Measurements from ENCODE around the gene CCDC40. TPM values are rescaled to one million over a fixed set of nuclear protein-coding genes. Genes with fewer than 3 reads are reported as not detected.

The CCDC40 gene
- total and polyA plus RNA-seq, 9 of the 15 experiments (the other 6 are each of a cell fraction or from before 2014, with no cell fraction given), result 0.07 to 0.33 TPM; not detected in 7

DNA sequence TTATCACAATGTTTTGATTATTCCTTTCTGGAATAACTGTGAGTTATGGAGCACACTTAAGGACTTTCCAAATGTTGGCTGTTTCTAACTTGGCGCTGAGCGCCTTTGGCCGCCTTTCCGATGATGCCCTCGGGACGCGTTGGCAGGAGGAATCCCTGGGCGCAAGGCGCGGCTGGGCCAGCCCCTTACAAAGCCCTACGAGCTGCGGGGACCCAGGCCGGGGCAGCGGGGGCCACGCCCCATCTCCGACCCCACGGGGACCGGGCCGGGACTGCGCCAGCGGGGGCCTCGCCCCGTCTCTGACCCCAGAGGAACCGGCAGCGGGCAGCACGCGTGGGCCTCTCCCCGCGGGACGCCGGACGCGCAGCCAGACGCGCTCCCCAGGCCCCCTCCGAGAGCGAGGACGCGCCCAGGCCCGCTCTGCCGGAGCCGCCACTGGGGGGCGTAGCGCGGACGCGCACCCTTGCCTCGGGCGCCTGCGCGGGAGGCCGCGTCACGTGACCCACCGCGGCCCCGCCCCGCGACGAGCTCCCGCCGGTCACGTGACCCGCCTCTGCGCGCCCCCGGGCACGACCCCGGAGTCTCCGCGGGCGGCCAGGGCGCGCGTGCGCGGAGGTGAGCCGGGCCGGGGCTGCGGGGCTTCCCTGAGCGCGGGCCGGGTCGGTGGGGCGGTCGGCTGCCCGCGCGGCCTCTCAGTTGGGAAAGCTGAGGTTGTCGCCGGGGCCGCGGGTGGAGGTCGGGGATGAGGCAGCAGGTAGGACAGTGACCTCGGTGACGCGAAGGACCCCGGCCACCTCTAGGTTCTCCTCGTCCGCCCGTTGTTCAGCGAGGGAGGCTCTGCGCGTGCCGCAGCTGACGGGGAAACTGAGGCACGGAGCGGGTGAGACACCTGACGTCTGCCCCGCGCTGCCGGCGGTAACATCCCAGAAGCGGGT lies 64.8 kb downstream of the CCDC40 start, which contains the start of gene GAA (continued):
- TF ChIP-seq TCF7 (IDR thresholded peaks at IDR 0.05; ENCODE audit: borderline replicate concordance) (no peak), E2F6 (IDR thresholded peaks at IDR 0.05; ENCODE audit: borderline replicate concordance in 1 of 2, extremely low read depth in 1 of 2, insufficient read depth in 1 of 2, insufficient read length in 1 of 2, low read depth in 1 of 2, low read length in 1 of 2, poor library complexity in 1 of 2, severe bottlenecking in 1 of 2) (peak; percentile 69 to 91), ZNF280B (CRISPR knock-in tag; IDR thresholded peaks at IDR 0.05) (0 out of 2 replicates have a peak, but pooled peaks have one; percentile 8), ZNF282 (CRISPR knock-in tag; IDR thresholded peaks at IDR 0.05) (no peak), STAT5B (CRISPR knock-in tag; IDR thresholded peaks at IDR 0.05) (no peak), FOXM1 (IDR thresholded peaks at IDR 0.05; ENCODE audit: low read depth) (no peak), FOXM1 (CRISPR knock-in tag; IDR thresholded peaks at IDR 0.05; ENCODE audit: low read depth) (peak; percentile 58; the same call in 1 of the 2 replicates), KAT7 (CRISPR knock-in tag; IDR thresholded peaks at IDR 0.05; ENCODE audit: borderline replicate concordance) (no peak), MAX (CRISPR knock-in tag; IDR thresholded peaks at IDR 0.05) (no peak; the same call in 1 of the 2 replicates), KAT8 (IDR thresholded peaks at IDR 0.05; ENCODE audit: low read depth) (no peak), XRCC5 (IDR thresholded peaks at IDR 0.05; ENCODE audit: low read depth, low read length) (no peak), SETDB1 (IDR thresholded peaks at IDR 0.05; ENCODE audit: low read length) (no peak), DLX4 (CRISPR knock-in tag; IDR thresholded peaks at IDR 0.05) (no peak), ZNF780A (CRISPR knock-in tag; IDR thresholded peaks at IDR 0.05) (no peak), PATZ1 (CRISPR knock-in tag; IDR thresholded peaks at IDR 0.05; ENCODE audit: borderline replicate concordance) (no peak)
- TF ChIP-seq, protein P1, sequence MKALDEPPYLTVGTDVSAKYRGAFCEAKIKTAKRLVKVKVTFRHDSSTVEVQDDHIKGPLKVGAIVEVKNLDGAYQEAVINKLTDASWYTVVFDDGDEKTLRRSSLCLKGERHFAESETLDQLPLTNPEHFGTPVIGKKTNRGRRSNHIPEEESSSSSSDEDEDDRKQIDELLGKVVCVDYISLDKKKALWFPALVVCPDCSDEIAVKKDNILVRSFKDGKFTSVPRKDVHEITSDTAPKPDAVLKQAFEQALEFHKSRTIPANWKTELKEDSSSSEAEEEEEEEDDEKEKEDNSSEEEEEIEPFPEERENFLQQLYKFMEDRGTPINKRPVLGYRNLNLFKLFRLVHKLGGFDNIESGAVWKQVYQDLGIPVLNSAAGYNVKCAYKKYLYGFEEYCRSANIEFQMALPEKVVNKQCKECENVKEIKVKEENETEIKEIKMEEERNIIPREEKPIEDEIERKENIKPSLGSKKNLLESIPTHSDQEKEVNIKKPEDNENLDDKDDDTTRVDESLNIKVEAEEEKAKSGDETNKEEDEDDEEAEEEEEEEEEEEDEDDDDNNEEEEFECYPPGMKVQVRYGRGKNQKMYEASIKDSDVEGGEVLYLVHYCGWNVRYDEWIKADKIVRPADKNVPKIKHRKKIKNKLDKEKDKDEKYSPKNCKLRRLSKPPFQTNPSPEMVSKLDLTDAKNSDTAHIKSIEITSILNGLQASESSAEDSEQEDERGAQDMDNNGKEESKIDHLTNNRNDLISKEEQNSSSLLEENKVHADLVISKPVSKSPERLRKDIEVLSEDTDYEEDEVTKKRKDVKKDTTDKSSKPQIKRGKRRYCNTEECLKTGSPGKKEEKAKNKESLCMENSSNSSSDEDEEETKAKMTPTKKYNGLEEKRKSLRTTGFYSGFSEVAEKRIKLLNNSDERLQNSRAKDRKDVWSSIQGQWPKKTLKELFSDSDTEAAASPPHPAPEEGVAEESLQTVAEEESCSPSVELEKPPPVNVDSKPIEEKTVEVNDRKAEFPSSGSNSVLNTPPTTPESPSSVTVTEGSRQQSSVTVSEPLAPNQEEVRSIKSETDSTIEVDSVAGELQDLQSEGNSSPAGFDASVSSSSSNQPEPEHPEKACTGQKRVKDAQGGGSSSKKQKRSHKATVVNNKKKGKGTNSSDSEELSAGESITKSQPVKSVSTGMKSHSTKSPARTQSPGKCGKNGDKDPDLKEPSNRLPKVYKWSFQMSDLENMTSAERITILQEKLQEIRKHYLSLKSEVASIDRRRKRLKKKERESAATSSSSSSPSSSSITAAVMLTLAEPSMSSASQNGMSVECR (CRISPR knock-in tag; IDR thresholded peaks at IDR 0.05), result no peak

Measured in K562 (cell line).